HG02973 (cell line): ENCODE measurements around the gene ARID3A.

ENCODE experiments used
- ATAC-seq: cut with Tn5 transposase; IDR thresholded peaks from one replicate; pipeline ENCODE4 v1.9.1; 2021; ENCODE audit warnings: moderate library complexity; ENCODE audit not compliant: unreplicated experiment

Gene ARID3A

DNA sequence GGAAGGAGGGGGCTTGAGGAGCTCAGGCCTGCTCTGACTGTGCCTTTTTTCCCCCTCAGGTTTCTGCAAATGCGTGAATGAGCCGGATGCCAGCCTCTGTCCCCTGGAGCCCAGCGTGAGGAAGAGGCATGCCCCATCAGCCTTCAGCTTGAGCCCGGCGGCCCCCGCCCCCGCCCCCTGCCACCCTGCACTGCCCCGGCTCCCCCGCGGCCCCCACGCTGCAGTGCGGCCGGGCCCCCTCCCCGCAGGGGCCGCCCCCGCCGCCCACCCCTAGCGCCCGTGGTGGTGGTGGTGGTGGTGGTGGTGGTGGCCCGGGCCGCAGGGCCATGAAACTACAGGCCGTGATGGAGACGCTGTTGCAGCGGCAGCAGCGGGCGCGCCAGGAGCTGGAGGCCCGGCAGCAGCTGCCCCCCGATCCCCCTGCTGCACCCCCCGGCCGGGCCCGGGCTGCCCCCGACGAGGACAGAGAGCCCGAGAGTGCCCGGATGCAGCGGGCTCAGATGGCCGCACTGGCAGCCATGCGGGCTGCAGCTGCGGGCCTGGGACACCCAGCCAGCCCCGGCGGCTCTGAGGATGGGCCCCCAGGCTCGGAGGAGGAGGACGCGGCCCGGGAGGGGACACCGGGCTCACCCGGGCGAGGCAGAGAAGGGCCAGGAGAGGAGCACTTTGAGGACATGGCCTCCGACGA is 3.5 kb downstream of the ARID3A start:
- ATAC-seq, result no peak

GRCh38 chr19:929891-930258 is 4.0 kb downstream of the ARID3A start:
- ATAC-seq, result no peak

- no peak for ATAC-seq
Measured at GRCh38 chr19:931860-932647, 6.2 kb downstream of the ARID3A start.

DNA sequence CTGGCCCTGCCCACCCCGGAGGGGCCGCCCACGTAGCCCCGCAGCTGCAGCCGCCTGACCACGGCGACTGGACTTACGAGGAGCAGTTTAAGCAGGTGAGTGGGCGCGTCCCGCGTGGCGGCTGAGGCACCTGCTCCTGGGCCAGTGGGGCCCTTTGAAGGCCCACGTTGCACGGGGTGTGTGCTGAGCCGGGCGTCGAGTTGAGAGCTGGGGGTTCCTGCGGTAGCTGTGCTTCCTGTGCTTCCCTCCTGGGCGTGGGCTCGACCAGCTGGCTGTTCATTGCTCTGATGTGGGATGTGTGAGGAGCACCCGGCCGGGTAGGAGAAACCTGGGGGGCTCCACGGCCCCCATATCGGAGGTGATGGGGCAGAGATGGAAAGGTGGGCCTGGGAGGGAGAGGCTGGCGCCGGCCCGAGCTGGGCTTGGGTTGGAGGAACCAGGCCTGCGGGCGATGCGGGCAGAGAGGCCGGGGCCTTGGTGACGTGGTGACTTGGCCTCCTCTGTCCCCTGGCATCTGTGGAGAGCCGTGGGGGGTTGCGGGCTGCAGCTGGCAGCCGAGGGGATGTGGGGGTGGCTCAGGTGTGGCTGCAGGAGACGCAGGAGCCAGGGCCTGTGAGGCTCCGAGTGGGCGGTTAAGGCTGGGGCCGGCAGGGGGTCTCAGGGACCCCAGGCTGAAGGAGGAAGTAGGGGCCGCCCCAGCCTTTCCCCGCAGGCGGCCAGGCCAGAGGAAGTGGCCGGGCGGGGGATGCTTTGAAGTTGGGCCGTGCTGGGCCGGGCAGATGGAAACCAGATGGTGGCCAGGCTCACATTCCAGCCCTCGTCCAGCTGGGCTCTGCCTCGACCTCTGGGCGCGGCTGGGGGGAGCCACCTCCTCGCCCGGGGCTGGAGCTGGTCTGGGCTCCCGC is 7.1 kb downstream of the ARID3A start:
- no peak for ATAC-seq

- ATAC-seq, result no peak
Measured at GRCh38 chr19:933553-933882, 7.7 kb downstream of the ARID3A start.

GRCh38 chr19:934197-934840 is 8.5 kb downstream of the ARID3A start:
- ATAC-seq, result no peak

- ATAC-seq, result no peak
Measured at GRCh38 chr19:934865-935479, 9.1 kb downstream of the ARID3A start.

DNA sequence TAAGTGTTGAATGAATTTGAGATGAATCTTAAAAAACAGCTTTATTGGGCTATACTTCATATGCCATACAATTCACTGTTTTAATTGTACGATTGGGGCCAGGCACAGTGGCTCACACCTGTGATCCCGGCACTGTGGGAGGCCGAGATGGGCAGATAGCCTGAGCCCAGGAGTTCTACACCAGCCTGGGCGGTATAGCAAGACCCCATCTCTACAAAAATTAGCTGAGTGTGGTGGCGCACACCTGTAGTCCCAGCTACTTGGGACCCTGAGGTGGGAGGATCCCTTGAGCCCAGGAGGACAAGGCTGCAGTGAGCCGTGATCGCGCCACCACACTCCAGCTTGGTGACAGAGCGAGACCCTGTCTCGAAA is 10.3 kb downstream of the ARID3A start:
- ATAC-seq, result no peak

DNA sequence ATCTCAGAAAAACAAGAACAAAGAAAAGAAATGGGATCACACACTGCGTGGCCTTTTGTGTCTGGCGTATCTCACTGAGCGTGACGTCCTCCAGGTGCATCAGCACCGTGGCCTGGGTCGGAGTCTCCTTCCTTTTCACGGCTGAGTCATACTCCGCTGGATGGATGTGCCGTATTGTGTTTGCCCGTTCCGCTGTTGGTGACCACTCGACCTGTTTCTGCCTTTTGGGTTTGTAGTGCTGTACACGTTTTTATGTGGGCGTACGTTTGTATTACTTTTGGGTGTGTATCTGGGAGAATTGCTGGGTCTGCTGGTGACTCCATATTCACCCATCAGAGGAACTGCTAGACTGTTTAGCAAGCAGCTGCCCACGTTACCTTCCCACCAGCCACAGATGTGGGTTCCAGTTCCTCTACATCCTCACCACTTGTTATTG is 11.4 kb downstream of the ARID3A start:
- ATAC-seq, result no peak

DNA sequence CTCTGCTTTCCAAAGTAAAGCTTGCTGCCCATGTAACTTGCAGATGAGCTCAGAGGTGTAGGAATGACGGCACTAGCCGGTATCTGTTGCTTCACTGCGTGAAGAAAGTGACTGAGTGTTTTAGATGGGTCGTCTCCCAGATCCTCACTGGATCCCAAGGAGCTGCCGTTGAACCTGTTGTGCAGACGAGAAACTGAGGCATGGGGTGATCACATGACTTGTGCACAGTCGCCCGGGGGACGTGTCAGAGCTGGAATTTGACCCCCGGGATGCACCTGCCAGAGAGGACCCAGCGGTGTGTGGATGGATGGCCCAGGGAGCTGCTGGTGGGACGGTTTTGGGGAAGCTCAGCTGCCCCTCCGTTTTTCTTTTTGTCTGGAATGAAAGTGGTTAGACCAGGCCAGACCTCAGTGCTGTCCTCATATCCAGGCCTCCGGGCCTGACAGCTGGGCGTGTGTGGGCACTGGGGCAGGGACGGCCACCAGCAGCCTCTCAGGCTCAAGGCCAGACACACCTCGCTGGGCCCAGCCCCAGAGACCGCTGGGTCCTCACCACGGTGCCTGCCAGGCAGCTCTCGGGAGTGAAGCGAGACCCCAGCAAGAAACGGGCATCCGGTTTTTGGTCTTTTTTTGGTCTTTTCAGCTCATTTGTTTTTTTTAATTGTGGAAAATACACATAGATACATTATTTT is 12.5 kb downstream of the ARID3A start:
- no peak for ATAC-seq

DNA sequence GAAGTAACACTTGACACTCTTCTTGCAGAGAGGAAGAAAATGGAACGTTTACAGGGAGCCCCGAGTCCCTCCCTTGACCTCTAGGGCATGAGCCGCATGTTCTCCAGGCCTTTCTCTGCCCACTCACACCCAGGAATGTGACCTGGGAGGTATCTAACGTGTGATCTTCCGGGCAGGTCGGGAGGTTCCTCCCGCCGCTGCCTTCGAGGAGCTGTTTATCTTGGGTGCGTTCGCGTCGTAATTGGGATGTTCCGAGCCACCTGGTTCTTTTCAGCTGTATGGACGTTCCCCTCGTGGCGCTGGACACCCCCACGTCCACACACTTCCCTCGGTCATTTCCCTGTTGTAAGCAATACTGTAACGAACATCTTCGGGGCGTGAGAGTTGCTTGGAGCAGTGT is 13.6 kb downstream of the ARID3A start:
- no peak for ATAC-seq

- ATAC-seq, result no peak
Measured at GRCh38 chr19:939922-940321, 14.1 kb downstream of the ARID3A start.

GRCh38 chr19:940591-941291 is 14.9 kb downstream of the ARID3A start:
- no peak for ATAC-seq

DNA sequence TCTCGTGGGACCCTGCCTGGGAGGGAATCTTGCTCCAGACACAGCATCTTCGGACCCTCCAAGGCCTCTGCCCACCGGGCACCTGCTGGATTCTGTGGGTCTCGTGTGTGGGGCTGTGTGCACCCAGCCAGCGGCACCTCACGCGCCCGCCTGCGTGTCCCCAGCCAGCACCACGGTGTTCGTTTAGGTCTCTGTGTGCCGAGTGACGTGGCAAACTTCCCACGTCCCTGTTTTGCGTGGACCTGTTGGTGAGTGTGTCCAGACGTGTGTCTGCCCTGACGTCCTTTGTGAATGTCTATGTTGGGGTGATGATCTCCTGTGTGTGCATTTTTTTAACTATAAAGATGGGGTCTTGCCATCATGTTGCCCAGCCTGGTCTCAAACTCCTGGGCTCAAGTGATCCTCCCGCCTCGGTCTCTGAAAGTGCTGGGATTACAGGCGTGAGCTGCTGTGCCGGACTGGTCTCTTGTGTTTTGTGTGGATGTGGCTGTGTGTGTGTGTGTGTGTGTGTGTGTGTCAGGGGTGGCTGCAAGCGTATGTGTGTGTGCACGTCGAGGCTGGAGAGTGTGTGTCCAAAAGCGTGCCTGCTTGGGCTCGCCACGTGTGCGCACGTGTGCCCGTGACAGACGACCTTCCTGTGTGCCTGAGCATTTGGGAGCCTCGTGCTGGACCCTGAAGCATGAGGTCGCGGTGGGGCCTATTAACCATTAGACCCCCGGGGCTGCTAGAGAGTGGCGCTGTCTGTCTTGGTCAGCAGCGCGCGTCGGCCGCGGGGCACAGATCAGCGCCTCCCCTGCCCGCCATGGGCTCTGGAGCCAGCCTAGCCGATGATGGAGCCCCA is 15.7 kb downstream of the ARID3A start:
- no peak for ATAC-seq

GRCh38 chr19:942133-942645 is 16.4 kb downstream of the ARID3A start:
- ATAC-seq, result no peak

DNA sequence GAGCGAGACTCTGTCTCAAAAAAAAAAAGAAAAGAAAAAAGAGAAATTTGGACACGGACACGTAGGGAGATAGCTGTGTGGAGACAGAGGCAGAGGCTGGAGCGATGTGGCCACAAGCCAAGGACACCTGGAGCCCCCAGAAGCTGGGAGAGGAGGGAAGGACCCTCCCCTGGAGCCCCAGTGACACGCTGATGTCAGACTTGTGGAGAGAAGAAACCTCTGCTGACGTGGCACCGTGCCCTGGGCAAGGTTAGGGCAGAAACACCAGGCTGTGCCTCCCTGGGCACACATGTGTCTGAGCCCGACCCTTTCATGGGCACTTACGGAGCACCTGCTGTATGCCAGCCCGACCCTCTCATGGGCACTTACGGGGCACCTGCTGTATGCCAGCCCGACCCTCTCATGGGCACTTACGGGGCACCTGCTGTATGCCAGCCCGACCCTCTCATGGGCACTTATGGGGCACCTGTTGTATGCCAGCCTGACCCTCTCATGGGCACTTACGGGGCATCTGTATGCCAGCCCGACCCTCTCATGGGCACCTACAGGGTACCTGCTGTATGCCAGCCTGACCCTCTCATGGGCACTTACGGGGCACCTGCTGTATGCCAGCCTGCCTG is 17.8 kb downstream of the ARID3A start:
- no peak for ATAC-seq

DNA sequence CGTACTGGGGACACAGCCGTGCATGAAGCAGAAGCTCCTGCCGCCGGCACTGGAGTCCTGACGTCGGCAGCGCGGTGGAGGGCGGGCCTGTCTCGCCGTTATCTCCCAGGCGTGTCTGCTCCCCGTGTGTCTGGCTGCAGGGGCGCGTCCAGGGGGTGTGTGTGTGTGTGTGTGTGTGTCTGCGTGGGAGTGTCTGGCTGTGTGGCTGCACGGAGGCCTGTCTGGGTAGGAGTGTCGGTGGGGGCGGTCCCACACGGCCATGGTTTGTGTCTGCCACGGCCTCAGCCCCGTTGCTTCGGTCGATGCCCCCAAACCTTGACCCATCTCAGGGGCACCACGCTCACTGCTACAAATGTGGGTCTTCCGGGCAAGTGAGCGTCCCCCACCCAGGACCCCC is 18.3 kb downstream of the ARID3A start:
- ATAC-seq, result no peak

GRCh38 chr19:944663-945241 is 18.9 kb downstream of the ARID3A start:
- ATAC-seq, result no peak
